K562 (cell line): ENCODE data around the gene ADRA2B.

Experiments used
- CEBPB ChIP-seq: fragments of 450-650 bp; IDR thresholded peaks from 2 replicates; pipeline ENCODE4 v1.6.1; 2016; ENCODE audit warnings: missing genetic modification characterization, missing compliant biosample characterization
- CTCF ChIP-seq, 3 experiments: IDR thresholded peaks in 2 of 3; conservative IDR thresholded peaks in 1 of 3; 2 replicates each; pipeline ENCODE4 v1.5.1; 2011 to 2012; ENCODE audit warnings: low read length in 3 of 3, mild to moderate bottlenecking in 3 of 3, control low read depth in 2 of 3, improper control_type of control experiment in 1 of 3, inconsistent platforms in 1 of 3, low read depth in 1 of 3, mixed read lengths in 1 of 3, moderate library complexity in 1 of 3; ENCODE audit not compliant: insufficient read depth in 2 of 3
- EZH2 ChIP-seq: IDR thresholded peaks from 2 replicates; pipeline ENCODE4 v1.6.1; 2012; ENCODE audit warnings: low read depth, mild to moderate bottlenecking, inconsistent platforms, low read length, borderline replicate concordance
- MYBL2 ChIP-seq, 2 experiments: fragments of 450-650 bp in 1 of 2; sonication (generic) in 1 of 2; formaldehyde crosslinking in 1 of 2; IDR thresholded peaks; 2 replicates each; pipeline versions ENCODE4 v1.6.1 to v1.8.1; 2017 to 2022; ENCODE audit warnings: borderline replicate concordance in 1 of 2, inconsistent platforms in 1 of 2, low read depth in 1 of 2, mild to moderate bottlenecking in 1 of 2, missing genetic modification reagents in 1 of 2, moderate library complexity in 1 of 2
- POLR2A ChIP-seq: fragments of 450-650 bp; conservative IDR thresholded peaks from 2 replicates; pipeline ENCODE4 v1.6.1; 2016
- TAF1 ChIP-seq: IDR thresholded peaks from 2 replicates; pipeline ENCODE4 v1.6.1; 2011; ENCODE audit warnings: mild to moderate bottlenecking, low read length, moderate library complexity; ENCODE audit not compliant: insufficient read depth, control insufficient read depth, severe bottlenecking; ENCODE audit errors: extremely low read depth
- ZHX1 ChIP-seq: fragments of 150-350 bp; conservative IDR thresholded peaks from 2 replicates; pipeline ENCODE4 v1.6.1; 2014; ENCODE audit warnings: low read length
- ZKSCAN3 ChIP-seq: fragments of 250-450 bp; sonication (Bioruptor Pico); IDR thresholded peaks from 2 replicates; pipeline ENCODE4 v1.4.0; 2020
- ZNF12 ChIP-seq: sonication (generic); formaldehyde crosslinking; IDR thresholded peaks from 2 replicates; pipeline ENCODE4 v1.4.0; 2020; ENCODE audit warnings: mild to moderate bottlenecking, missing genetic modification reagents
- ZNF76 ChIP-seq: fragments of 250-450 bp; sonication (Bioruptor Pico); IDR thresholded peaks from 2 replicates; pipeline ENCODE4 v1.4.0; 2020; ENCODE audit warnings: mild to moderate bottlenecking, moderate library complexity, borderline replicate concordance
- TF ChIP-seq, protein P1 (sequence below), 2 experiments: fragments of 450-650 bp in 1 of 2; sonication (generic) in 1 of 2; formaldehyde crosslinking in 1 of 2; IDR thresholded peaks in 1 of 2; conservative IDR thresholded peaks in 1 of 2; 2 replicates each; pipeline versions ENCODE4 v1.6.1 to v1.8.1; 2016 to 2023; ENCODE audit warnings: mild to moderate bottlenecking in 2 of 2, moderate library complexity in 2 of 2, inconsistent platforms in 1 of 2, missing genetic modification reagents in 1 of 2
- TF ChIP-seq, protein P2 (sequence below): IDR thresholded peaks from 3 replicates; pipeline ENCODE4 v1.6.1; 2011; ENCODE audit warnings: borderline replicate concordance, mild to moderate bottlenecking; ENCODE audit not compliant: insufficient read length, insufficient read depth
- TF ChIP-seq, protein P3 (sequence below): sonication (generic); formaldehyde crosslinking; IDR thresholded peaks from 2 replicates; pipeline ENCODE4 v1.8.0; 2023; ENCODE audit warnings: mild to moderate bottlenecking, missing genetic modification reagents
- TF ChIP-seq, protein P4 (sequence below): sonication (generic); formaldehyde crosslinking; IDR thresholded peaks from 2 replicates; pipeline ENCODE4 v1.8.1; 2023; ENCODE audit warnings: mild to moderate bottlenecking, missing genetic modification reagents, moderate library complexity

GRCh38 chr2:96157649-96158553 lies 41.5 kb upstream of the ADRA2B start:
- TF ChIP-seq CTCF (IDR thresholded peaks at IDR 0.05 in 2 of 3, conservative IDR thresholded peaks at IDR 0.05 in 1 of 3; ENCODE audit: insufficient read depth in 2 of 3, low read depth in 1 of 3, low read length in 3 of 3) (no peak), ZNF76 (CRISPR knock-in tag) (no peak), POLR2A (peak; percentile 73), ZHX1 (no peak), ZNF12 (CRISPR knock-in tag) (no peak), ZKSCAN3 (CRISPR knock-in tag) (no peak), MYBL2 (IDR thresholded peaks at IDR 0.05; ENCODE audit: low read depth) (no peak), MYBL2 (CRISPR knock-in tag; IDR thresholded peaks at IDR 0.05; ENCODE audit: borderline replicate concordance) (no peak), TAF1 (peak; percentile 30), CEBPB (tag) (no peak), EZH2 (no peak)
- TF ChIP-seq, protein P1, sequence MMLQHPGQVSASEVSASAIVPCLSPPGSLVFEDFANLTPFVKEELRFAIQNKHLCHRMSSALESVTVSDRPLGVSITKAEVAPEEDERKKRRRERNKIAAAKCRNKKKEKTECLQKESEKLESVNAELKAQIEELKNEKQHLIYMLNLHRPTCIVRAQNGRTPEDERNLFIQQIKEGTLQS (IDR thresholded peaks at IDR 0.05): no peak
- TF ChIP-seq, protein P1 (CRISPR knock-in tag; conservative IDR thresholded peaks at IDR 0.05): no peak
- TF ChIP-seq, protein P2, sequence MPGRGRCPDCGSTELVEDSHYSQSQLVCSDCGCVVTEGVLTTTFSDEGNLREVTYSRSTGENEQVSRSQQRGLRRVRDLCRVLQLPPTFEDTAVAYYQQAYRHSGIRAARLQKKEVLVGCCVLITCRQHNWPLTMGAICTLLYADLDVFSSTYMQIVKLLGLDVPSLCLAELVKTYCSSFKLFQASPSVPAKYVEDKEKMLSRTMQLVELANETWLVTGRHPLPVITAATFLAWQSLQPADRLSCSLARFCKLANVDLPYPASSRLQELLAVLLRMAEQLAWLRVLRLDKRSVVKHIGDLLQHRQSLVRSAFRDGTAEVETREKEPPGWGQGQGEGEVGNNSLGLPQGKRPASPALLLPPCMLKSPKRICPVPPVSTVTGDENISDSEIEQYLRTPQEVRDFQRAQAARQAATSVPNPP: no peak
- TF ChIP-seq, protein P3, sequence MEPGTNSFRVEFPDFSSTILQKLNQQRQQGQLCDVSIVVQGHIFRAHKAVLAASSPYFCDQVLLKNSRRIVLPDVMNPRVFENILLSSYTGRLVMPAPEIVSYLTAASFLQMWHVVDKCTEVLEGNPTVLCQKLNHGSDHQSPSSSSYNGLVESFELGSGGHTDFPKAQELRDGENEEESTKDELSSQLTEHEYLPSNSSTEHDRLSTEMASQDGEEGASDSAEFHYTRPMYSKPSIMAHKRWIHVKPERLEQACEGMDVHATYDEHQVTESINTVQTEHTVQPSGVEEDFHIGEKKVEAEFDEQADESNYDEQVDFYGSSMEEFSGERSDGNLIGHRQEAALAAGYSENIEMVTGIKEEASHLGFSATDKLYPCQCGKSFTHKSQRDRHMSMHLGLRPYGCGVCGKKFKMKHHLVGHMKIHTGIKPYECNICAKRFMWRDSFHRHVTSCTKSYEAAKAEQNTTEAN (CRISPR knock-in tag): no peak
- TF ChIP-seq, protein P4, sequence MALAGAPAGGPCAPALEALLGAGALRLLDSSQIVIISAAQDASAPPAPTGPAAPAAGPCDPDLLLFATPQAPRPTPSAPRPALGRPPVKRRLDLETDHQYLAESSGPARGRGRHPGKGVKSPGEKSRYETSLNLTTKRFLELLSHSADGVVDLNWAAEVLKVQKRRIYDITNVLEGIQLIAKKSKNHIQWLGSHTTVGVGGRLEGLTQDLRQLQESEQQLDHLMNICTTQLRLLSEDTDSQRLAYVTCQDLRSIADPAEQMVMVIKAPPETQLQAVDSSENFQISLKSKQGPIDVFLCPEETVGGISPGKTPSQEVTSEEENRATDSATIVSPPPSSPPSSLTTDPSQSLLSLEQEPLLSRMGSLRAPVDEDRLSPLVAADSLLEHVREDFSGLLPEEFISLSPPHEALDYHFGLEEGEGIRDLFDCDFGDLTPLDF (CRISPR knock-in tag): no peak
